22Rv1 (cell line): ENCODE results near the gene NLGN3.

Experiments
- CTCF ChIP-seq: fragments of 450-650 bp; IDR thresholded peaks from 2 replicates; pipeline ENCODE4 v1.5.1; 2017; ENCODE audit warnings: mild to moderate bottlenecking
- ZFX ChIP-seq: fragments of 450-650 bp; IDR thresholded peaks from 2 replicates; pipeline ENCODE4 v1.6.1; 2017; ENCODE audit warnings: antibody characterized with exemption, borderline replicate concordance

- TF ChIP-seq CTCF (no peak), ZFX (no peak)
Measured at GRCh38 chrX:71168134-71168533, 23.5 kb downstream of the NLGN3 start.
